DMS53 (cell line): Measurements from ENCODE around the gene VAV3.
A peak's percentile ranks its signal among the peaks of the same experiment; 100 is the strongest.
"Not testable (repeated sequence)": the region's sequence is repeated elsewhere in the genome, so short reads cannot be mapped to it uniquely, and the experiment has no call there.

ENCODE experiments used
- DNase-seq: peaks from one replicate; lab custom pipeline; 2025; lab: John Stamatoyannopoulos, UW

VAV3 gene

DNA sequence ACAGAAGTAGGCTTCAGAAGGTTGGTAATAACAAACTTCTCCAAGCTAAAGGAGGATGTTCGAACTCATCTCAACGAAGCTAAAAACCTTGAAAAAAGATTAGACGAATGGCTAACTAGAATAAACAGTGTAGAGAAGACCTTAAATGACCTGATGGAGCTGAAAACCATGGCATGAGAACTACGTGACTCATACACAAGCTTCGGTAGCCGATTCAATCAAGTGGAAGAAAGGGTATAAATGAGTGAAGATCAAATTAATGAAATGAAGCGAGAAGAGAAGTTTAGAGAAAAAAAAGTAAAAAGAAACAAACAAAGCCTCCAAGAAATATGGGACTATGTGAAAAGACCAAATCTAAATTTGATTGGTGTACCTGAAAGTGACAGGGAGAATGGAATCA is 231.6 kb downstream of the VAV3 start:
- not testable (repeated sequence) for DNase-seq

DNA sequence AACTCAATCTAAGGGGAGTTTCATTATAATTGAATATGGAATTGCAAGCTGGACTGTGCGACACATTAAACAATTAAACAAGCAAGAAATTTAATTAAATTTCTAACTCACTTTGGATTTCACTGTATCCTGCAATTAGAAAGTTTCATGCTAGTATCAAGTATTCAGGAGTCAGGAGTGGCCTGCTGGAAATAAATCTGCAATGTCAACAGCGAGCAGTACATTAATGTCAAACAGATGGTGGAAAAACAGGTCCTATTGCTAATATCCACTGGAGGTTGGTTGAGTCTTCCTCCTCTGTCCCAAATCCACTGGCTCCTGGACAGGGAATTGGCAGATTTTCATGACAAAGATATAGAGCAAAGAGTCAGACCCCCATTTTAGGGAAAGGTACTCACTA is 237.1 kb downstream of the VAV3 start:
- DNase-seq = no peak

DNA sequence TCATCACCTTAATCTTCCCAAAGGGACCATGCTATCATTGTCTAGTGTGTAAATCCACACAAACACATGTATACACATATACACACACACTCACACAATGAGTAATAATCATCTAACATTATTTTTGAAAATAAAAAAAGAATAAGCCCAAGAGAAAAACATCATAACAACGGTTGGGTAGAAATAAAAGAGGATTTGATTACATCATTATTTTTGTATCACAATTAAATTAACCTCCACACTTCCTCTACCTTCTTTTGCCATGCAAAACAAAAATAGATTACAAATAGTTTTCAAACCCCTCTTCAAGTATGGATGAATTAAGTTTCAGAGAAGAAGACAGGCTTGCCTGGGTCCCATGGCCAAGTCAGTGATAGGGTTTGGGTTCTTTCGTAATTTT is 238.1 kb downstream of the VAV3 start:
- DNase-seq = no peak

DNA sequence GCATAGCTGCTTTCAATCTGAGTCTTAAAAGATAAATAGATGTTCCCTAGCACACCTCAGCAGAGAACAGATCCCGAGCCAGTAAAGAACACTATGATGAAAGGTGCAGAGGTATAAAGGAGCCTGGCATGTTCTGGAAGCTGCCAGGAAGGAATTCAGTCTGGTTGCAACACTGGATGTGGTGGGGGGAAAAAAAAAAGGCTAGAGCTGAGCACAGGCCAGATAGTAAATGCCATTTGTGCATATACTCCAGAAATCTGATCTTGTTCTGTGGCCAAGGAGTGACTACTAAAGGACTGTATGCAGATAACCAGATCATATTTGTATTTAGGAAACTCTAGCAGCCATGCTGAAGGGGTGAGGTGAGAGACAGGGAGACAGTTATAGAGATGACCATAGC is 240.3 kb downstream of the VAV3 start:
- no peak for DNase-seq

- DNase-seq = not testable (repeated sequence)
Observed at GRCh38 chr1:107720210-107720609, 244.8 kb downstream of the VAV3 start.

GRCh38 chr1:107710005-107710404 is 255.0 kb downstream of the VAV3 start:
- no peak for DNase-seq

- DNase-seq = no peak
Observed at GRCh38 chr1:107707111-107707510, 257.9 kb downstream of the VAV3 start.

DNA sequence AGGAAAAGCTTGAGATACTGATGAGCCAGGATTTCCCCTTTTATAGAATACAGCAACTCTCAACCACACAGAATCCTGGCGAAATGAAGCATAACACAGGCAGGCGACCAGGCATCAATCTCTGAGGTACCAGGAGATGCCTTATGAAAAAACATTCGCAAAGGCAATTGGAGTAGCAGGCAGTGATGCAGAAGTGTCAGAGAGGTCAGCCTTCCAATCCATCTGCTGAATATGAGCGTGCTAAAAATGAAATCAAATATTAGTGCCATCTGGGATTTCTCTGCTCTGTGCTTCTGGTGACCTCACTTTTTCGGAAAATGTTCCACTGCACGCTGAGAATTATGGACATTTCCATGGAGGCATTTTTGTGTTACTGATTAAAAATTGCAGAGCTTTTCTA is 258.8 kb downstream of the VAV3 start:
- DNase-seq = no peak

- DNase-seq = no peak
Observed at GRCh38 chr1:107704911-107705310, 260.1 kb downstream of the VAV3 start.

GRCh38 chr1:107702946-107703571 is 261.9 kb downstream of the VAV3 start:
- DNase-seq = no peak

GRCh38 chr1:107700651-107701050 is 264.3 kb downstream of the VAV3 start:
- not testable (repeated sequence) for DNase-seq

DNA sequence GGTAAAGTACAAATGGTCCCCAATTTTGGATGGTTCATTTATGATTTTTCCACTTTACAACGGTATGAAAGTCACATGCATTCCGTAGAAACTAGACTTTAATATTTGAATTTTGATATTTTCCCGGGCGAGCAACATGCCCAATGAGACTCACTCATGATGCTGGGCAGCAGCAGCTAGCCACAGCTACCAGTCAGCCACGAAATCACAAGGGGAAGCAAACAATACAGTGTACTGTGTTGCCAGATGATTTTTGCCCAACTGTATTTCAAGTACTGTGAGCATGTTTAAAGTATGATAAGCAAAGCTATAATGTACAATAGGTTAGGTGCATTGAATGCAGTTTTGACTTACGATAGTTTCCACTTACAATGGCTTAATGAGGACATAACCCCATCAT is 266.8 kb downstream of the VAV3 start:
- peak; percentile 9 for DNase-seq

DNA sequence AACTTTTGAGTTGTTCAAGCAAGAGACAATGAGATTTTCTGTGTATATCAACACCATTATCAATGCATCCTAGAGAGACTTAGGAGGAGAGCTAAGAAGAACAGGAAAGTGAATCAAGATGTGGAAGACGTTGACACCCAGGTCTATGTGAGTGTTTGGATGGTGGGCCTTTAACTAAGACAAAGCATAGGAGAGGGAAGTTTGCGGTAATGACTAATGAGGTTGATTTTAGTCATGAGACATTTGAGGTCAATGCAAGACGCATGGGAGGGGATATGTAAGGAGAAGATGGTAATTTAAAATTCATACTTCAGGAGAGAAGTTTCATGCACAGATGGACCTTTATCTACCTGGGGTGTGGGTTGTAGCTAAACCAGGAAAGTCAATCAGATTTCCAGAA is 269.6 kb downstream of the VAV3 start:
- DNase-seq = no peak

- no peak for DNase-seq
Observed at GRCh38 chr1:107692580-107693345, 272.2 kb downstream of the VAV3 start.

DNA sequence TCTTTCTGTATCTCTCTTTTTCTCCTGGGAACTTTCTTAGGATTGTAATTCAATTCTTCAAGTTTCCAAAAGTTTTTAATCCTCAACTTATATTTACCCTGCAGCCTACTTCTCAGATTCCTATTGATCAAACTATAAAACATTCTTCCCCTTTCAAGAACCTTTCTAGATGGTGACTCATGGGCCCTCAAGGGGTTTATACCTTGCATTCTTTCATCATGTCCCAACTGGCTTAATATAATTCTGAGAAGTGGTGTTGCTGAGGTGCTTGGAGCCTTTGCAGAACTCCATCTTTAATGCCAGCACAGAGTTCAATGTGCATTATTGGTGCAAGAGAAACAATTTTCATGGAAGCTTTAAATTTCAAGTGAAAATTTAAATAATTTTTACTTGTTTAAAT is 273.4 kb downstream of the VAV3 start:
- peak; percentile 8 for DNase-seq

DNA sequence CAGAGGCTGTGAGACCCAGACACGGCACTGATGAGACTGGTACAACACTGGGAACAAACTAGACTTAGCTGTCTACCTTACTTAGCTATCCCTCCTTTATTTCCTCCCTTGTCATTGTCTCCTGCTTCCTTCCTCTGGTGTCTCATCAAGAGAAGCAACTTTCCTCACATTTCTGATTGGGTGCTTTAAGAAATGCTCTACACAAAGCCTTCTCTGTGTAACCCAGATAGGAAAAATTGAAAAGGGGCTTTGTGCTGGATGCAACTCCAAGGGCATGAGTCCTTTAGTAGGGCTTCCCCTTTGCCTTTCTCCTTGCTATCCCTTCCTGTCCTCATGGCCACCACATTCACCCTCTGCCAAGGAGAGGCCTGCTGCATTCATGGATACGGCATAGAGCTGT is 274.5 kb downstream of the VAV3 start:
- DNase-seq = no peak

DNA sequence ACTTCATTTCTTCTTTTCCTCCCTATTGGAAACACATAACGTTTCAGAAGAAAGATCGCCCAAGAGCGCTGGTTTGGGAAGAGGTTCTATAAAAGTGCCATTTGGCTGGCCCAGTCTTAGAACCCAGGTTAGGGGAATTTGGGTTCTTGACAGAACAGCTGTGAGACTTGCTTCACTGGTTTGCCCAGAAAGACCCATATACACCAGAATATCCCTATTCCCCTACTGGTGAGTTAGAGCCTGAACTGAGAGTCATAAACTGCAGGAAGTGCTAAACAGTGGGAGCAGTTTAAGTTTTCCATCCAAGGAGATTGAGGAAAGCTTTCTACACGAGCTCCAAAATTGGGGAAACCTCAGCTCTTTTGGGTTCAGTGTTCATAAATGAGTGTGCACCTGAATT is 275.2 kb downstream of the VAV3 start:
- DNase-seq = no peak

DNA sequence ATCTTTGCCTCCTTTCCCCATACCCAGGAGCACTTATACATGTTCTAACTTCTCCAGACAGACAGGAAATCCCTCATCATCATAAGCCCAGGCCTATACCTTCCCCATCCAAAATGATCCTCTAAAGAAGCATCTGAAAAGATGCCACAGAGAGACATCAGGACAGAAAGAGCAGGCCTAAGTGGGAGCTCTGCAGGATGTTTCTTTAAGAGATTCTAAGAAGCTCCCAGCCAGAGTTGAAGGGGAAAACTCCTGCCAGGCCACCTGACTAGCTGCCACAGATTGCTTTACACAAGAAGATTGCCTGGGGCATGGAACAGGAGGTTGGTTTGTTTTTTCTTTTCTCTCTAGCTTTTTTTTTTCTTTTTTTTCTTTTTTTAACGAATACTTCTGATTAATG is 275.8 kb downstream of the VAV3 start:
- no peak for DNase-seq

GRCh38 chr1:107687849-107688753 is 276.9 kb downstream of the VAV3 start:
- no peak for DNase-seq

DNA sequence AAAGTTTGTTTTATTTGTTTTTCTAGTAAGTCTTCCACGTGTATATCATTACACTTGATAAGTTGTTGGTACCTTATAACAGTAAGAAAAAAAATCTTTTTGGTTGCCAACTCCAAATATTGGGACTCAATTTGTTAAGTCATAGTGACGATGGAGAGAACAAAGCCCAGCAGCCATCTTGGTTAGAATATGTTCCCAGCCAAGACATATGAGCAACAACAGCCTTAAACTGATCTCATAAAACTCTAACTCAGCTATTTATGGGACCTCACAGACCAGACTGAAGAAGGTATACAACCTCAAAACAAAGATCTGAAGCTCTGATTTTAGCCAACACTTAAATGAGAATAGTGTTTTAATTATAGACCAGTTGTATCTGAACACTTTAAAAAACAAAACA is 281.3 kb downstream of the VAV3 start:
- no peak for DNase-seq

- no peak for DNase-seq
Observed at GRCh38 chr1:107683191-107683657, 281.8 kb downstream of the VAV3 start.

DNA sequence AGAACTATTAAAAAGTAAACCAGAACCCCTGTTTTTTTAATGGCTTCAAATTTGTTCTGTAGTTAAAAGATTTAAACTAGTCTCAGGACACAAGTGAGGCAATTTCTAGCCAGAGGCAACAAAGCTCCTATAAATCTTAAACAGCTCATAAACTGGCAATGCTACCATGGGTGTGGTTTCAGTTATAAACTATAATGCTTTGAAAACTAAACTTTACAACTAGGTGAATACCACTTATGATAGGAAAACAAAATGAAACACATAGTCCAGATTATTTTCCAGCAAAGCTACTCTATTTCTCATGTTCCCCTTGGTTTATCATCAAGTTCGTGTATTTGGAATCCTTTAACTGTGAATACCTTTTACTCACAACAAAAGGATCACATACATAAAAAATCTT is 282.5 kb downstream of the VAV3 start:
- DNase-seq = no peak

GRCh38 chr1:107681001-107681479 is 283.9 kb downstream of the VAV3 start:
- peak; percentile 22 for DNase-seq
